ENCODE results near the gene BCL11A.

BCL11A gene

GRCh38 chr2:60553495-60554073 lies at the start of gene BCL11A:
BCL11A (minus strand) TSS chr2:60553654; CDS start chr2:60553270, 384 bp downstream.
- no peak for DNase-seq (ENCODE audit: low read depth)

- no peak for DNase-seq (ENCODE audit: low read depth)
Observed at GRCh38 chr2:60602828-60603532, 49.5 kb upstream of the BCL11A start.

- DNase-seq (ENCODE audit: low read depth): no peak
Observed at GRCh38 chr2:60602388-60602787, 48.9 kb upstream of the BCL11A start.

GRCh38 chr2:60598271-60598670 lies 44.8 kb upstream of the BCL11A start:
- DNase-seq (ENCODE audit: low read depth): no peak

- no peak for DNase-seq (ENCODE audit: low read depth)
Observed at GRCh38 chr2:60597346-60597745, 43.9 kb upstream of the BCL11A start.

- no peak for DNase-seq (ENCODE audit: low read depth)
Observed at GRCh38 chr2:60596411-60596810, 43.0 kb upstream of the BCL11A start.

GRCh38 chr2:60595953-60596352 lies 42.5 kb upstream of the BCL11A start:
- no peak for DNase-seq (ENCODE audit: low read depth)

- no peak for DNase-seq (ENCODE audit: low read depth)
Observed at GRCh38 chr2:60589104-60589503, 35.6 kb upstream of the BCL11A start.

- no peak for DNase-seq (ENCODE audit: low read depth)
Observed at GRCh38 chr2:60586081-60586480, 32.6 kb upstream of the BCL11A start.

- DNase-seq (ENCODE audit: low read depth): no peak
Observed at GRCh38 chr2:60585276-60585675, 31.8 kb upstream of the BCL11A start.

- no peak for DNase-seq (ENCODE audit: low read depth)
Observed at GRCh38 chr2:60583604-60584003, 30.1 kb upstream of the BCL11A start.

GRCh38 chr2:60581433-60582282 lies 28.2 kb upstream of the BCL11A start:
- DNase-seq (ENCODE audit: low read depth): no peak

GRCh38 chr2:60577682-60578283 lies 24.3 kb upstream of the BCL11A start:
- no peak for DNase-seq (ENCODE audit: low read depth)

GRCh38 chr2:60573251-60573650 lies 19.8 kb upstream of the BCL11A start:
- no peak for DNase-seq (ENCODE audit: low read depth)

GRCh38 chr2:60570251-60570650 lies 16.8 kb upstream of the BCL11A start:
- DNase-seq (ENCODE audit: low read depth): no peak

GRCh38 chr2:60569680-60570111 lies 16.2 kb upstream of the BCL11A start:
- no peak for DNase-seq (ENCODE audit: low read depth)

GRCh38 chr2:60567919-60568768 lies 14.7 kb upstream of the BCL11A start:
- no peak for DNase-seq (ENCODE audit: low read depth)

GRCh38 chr2:60567096-60567495 lies 13.6 kb upstream of the BCL11A start:
- no peak for DNase-seq (ENCODE audit: low read depth)

GRCh38 chr2:60565472-60565871 lies 12.0 kb upstream of the BCL11A start:
- DNase-seq (ENCODE audit: low read depth): no peak

GRCh38 chr2:60560734-60561644 lies 7.5 kb upstream of the BCL11A start:
- DNase-seq (ENCODE audit: low read depth): no peak
